NCI-H146 treated with DMSO at 0.1 percent for 48 hours (cell line): Measurements from ENCODE around the gene TOLLIP.

Experiments used
- DNase-seq: peaks from one replicate; lab custom pipeline; 2025; ENCODE audit not compliant: unreplicated experiment; lab: John Stamatoyannopoulos, UW

Gene TOLLIP

DNA sequence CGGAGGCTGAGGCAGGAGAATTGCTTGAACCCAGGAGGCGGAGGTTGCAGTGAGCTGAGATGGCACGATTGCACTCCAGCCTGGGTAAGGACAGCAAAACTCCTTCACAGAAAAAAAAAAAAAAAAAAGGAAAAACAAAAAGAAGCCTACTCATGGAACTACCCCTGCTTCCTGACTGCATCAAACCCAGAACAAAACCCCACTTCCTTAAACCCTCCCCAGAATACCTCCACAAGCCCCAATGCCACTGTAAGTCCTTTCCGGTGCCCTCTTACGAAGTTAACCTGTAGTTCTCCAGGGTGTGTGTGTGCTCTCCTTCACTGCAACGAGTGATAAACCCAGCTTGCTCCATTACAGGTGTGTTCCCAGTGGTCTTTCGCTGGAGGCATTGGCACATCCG is 8.6 kb upstream of the TOLLIP start:
- no peak for DNase-seq

DNA sequence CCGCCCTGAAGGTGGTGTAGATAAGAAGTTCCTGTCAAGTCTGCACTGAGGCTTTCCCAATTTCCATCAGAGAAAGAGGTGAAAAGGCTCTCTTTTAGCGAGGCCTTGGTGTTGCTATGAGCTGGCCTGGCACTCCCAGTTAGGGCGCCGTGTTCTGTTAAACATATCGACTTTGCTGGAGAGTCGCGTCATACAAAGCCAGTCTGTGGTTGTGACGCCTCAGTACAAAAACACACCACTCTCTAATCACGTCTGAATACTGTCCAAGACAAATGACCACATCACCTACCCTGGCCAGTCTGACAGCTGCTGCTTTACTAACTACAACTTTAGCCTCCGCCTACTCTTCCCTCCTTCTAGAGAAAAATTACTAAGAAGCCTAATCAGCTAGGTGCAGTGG is 8.0 kb upstream of the TOLLIP start:
- DNase-seq = no peak

DNA sequence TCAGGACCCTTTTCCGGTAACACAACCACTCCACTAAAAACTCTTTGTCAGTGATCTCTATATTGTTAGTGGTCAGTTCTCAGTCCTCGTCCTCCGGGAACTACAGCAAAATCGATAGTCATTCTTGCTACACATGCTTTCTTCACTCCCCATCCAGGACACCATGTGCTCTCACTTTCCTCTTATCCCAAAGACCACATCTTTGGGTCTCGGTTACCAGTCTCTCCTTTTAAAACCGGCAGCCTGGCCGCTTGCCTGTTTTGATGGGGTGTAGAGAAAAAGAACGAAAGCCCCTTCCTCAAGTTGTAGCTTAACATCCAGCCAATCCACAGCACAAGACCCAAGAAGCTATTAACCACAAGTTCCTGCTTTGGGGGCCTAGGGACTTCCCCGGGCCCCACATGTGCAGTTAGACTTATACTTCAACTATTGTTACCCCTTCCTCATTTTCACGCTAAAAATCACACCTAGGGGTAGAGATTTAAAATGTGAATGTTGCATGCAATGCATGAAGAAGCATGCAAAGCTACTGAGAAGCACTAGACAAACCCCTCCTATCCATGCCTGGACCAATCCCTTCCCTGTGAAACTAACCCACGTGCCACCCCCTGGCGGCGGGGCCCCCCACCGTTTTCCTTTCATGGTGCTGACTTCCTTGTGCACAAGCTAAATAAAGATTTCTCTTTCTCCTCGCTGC is 1.5 kb upstream of the TOLLIP start:
- DNase-seq = no peak

DNA sequence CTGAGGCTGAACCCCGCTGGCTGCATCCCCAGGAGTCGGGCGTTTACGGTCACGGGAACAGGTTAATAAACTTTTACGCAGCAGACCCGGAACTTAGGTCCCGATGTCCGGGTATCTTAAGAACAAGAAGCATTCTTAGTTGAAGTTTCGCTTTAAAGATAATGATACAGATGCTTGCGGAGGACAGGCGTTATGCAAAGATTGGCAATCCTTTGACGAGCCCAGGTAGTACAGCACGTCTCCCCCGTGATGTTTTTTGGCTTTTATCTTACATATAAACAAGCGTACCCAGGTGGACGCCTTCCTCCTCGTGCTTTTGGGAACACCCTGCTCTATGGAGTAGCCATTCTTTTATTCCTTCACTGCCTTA is 871 bp upstream of the TOLLIP start:
- no peak for DNase-seq

DNA sequence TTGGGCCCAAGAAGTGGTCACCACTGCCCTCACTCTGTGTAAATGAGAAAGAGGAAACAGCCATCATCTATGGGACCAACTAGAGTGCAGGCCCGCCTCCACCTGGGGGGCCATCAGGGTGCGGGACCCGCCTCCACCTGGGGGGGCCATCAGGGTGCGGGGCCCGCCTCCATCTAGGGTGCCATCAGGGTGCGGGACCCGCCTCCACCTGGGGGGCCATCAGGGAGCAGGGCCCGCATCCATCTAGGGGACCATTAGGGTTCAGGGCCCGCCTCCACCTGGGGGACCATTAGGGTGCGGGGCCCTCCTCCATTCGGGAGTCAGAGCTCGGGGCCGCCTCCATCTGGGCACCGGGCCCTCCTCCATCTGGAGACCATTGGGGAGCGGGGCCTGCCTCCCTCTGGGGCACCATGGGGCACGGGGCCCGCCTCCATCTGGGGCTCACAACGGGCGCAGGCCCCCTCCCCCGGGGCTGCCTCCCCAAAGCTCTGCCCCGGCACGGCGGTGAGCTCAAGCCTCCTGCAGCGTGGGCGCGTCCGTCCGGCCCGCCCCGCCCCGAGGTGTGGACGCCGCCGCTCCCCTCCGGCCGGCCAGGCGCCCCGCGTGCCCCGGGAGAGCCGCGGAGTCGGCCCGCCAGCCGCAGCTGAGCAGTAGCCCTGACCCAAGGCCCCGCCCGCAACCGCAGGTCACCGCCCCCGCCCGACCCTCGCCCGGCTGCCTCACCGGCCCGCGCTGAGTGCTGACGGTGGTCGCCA is 512 bp downstream of the TOLLIP start:
- DNase-seq = no peak

DNA sequence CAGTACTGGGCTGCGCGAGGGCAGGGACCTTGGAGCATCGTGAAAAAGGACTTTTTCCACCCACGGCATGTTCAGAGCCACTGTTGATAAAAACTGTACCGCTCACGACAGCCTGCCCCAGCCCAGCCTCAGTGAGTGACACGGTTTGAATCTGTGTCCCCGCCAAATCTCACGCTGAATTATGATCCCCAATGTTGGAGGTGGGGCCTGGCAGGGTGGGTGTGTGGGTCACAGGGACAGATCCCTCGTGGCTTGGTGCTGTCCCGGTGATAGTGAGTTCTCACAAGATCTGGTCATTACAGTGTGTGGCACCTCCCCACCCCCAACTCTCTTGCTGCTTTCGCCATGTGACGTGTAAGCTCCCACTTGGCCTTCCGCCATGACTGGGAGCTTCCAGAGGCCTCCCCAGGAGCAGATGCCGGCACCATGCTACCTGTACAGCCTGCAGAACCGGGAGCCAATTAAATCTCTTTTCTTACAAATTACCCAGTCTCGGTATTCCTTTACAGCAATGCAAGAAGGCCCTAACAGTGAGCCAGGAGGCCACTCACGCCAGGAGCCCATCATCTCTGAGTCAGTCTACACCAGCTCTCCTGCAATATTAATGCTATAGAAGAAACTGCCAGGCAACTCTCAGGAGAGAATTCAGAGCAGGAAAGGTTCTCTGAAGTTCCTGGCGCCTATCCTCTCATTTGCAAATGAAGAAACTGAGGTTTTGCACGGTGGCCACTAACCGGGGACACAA is 1.3 kb downstream of the TOLLIP start:
- DNase-seq = no peak

DNA sequence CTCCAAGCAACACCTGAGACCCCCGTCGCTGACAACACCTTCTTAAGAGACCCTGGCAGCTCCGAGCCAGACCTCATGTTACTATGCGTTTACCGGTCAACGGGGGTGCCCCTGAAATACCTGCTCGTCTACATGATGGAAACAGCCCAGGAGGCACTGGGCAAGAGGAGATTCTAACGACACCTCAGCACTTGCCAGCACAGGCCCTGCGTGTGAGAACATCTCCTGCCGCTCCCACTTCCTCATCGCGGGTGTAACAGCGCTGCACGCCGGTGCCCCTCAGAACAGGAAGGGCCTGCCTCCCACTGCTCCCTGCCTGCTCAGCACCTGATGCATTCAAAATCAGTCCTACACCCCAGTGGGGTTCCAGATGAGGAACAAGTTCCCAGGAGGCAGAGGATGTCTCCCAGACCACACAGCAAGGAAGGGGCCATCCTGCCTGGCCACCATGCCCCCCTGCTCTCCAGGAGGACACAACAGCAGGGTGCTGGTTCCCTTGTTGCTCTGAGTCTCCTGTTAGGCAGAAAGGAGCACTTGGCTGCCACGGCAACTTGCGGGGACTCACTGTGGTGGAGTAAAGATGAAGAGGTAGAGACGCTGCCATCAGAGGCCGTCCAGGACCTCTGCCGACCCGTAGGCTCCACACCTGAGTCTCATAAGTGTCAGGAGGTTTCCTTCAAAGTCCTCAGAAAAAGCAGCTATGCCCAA is 2.1 kb downstream of the TOLLIP start:
- no peak for DNase-seq

DNA sequence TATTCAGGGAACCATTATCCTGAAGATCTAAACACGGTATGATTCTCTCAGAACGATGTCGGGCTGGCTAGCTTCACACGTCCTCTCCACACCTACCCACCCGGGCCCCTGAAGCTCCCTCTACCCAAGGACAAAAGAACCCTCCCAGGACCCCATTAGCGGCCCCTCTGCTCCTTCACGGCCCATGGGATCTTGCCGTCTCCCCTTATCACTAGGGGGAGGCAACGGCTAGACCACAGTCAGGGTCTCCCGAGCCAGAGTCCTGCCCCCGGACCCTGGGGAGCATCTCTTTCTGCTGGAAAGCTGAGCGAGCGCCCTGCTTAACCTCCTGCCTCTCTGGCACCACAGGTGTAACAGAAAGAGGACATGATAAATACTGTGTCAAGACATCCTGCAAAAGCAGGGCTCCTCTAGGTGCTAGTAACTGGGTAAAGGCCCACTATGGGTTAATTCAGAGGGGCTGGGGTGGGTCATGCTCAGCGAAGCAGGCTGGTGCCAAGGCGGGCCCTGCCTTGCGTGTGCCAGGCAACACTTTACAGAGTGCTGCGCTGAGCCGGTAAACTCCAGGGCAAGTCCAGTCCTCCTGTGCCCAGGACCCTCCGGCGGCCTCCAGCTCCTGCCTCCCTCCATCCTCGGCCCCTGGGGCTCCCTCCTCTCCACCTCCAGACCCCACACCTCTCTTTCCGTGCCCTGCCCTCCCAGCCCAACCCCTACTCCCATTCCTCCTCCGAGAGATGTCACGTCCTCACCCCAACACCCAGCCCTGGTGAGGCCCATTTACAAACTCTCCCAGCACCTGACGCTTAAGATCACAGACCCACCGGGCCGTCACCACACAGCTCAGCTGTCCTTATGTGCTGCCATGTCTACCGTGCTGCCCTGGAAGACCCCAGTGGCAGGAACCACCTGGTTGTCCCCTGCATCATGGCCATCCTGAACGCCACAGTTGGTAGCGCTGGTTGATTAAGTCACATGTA is 3.0 kb downstream of the TOLLIP start:
- DNase-seq = no peak

DNA sequence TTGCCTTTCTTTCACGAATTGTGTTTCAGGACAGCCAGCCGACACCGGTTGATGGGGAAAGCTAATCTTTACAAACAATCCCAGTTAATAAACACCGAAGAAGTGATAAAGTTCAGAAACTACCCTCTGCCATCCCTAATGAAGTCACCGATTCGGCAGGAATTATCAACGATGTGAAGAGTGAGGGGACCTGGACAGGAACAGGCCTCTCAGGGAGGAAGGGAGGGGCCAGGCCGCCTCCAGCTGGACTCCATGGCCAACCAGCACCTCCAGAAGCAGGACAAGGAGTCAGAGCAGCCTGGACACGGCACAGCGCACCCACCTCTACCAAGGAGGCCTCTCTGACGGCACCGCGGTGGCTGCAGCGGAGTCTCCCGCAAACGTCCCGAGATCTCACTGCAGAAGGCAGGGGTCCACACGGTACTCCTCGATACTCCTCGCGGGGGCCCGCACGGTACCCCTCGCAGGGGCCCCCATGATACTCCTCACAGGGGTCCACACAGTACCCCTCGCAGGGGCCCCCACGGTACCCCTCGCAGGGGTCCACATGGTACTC is 3.9 kb downstream of the TOLLIP start:
- no peak for DNase-seq

DNA sequence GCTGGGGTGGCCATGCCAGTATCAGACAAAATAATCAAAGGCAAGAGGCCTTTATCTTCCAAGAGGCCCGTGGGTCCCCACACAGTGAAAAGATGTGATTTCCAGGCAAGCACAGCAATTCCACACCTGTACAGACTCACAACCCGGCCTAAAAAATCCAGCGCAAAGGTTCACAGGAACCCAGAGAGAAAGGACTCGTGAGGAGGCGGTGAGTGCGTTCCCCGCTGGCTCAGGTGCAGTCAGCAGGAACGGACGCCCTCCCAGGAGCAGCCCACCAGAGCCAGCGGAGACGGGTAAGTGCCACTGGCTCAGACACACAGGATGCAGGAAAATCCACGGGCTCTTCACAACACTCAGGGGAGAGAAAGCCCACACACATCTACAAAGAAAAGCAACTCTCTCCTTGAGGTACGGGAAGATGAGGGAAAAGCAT is 4.4 kb downstream of the TOLLIP start:
- no peak for DNase-seq

DNA sequence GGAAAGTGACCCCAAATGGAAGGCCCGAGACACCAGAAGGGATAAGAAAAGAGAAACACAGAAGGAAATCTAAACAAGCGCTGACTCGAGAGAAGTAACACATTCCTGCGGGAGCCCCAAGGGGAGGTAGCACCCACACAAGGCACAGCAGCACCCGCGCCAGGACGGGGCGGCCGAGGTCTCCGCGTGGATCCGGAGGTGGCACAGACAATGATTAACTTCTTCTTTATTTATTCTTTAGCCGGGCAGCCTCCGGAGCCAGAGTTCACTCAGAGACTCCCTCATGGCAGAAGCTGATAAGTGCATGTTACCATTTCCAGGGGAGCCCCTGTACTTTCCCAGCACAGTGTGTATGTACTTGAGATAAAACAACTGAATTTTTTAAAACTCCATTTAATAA is 5.1 kb downstream of the TOLLIP start:
- no peak for DNase-seq

DNA sequence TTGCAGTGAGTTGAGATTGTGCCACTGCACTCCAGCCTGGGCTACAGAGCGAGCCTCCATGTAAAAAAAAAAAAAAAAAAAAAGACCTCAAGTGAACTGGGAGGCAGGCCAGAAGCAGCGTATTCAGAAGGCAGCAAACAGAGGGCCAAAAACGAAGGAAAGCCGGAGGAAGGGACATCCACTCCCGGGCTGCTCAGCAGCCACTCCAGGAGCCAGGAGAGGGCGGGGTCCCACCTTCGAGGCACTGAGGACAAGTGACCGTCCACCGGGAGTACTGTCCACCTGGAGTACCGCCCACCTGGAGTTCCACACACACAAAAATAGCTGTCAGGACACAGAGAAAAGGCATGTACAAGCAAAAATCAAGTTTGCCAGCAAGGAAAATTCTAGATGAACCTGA is 5.5 kb downstream of the TOLLIP start:
- DNase-seq = no peak

DNA sequence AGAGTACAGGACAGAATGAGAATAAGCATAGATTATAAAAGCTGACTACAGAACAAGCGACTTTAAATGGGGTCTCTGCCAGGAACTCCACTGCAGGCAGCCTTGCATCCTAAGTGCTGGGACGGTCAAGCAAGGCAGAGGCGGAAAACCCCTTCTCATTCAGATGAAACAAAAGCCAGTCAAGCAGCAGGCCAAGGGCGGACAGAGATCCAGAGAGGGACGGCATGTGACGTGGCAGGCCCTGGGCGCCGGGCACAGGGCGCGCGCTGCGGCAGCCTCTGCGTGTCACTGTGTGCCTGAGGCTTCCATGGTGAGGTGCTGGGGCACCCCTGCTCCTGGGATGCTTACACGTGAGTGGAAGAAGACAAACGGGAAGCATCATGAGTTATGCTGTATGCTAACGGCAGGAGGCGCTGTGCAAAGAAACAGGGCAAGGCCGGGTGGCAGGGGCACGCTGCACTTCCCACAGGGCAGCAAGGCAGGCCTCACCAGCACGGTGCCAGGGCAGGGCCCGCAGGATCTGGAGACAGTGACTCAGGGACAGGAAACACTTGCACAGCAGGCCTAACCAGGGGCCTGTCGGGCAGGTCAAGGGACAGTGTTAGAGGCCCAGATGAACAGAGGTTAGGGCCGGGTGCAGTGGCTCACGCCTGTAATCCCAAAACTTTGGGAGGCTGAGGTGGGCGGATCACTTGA is 6.2 kb downstream of the TOLLIP start:
- no peak for DNase-seq

DNA sequence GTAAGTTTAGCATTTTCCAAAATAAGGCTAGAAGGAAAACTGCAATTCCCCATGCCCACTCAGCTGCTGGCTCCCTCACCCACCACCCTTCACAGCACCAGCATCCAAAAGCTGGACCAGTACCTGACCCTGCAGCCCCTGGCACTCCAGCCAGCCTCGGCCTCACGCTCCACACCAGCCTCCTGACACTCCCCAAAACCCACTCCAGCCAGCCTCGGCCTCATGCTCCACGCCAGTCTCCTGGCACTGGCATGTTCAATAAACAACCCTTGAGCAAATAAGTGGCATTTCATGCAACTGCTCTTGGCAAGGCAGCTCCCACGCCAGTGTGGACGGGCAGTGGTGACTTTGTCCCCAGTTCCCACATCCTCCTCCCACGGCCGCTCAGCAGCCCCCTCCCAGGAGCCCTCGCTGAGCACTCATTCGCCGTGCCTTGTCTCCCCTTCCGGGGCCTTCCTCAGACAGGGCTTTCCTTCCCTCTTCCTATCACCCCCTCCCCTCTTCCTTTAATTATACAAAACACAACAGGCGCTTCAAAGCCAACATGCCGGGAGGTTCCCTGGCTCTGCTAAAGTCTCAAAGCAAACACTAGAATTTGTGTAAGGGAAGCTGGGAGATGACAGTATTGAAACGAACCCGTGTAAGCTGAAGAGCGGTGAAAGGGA is 6.8 kb downstream of the TOLLIP start:
- no peak for DNase-seq

DNA sequence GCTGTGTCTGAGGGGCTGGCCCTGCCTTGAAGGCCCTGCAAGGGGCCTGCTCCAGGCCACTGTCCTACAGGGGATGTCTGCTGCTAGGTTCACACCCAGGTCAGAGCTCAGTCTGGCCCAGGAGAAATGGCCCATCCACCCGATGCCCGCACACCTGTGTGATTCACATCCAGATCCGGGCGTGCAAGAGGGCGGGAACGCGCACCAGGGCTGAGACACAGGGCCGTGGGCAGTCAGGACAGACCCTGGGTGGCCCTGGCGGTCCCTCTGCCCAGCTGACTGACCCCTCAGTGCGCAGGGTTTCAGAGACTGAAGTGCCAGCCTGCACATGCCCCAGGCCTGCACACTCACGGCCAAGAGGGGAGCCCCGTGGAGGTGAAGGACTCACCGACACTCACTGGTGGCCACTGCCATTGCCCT is 7.4 kb downstream of the TOLLIP start:
- DNase-seq = no peak

DNA sequence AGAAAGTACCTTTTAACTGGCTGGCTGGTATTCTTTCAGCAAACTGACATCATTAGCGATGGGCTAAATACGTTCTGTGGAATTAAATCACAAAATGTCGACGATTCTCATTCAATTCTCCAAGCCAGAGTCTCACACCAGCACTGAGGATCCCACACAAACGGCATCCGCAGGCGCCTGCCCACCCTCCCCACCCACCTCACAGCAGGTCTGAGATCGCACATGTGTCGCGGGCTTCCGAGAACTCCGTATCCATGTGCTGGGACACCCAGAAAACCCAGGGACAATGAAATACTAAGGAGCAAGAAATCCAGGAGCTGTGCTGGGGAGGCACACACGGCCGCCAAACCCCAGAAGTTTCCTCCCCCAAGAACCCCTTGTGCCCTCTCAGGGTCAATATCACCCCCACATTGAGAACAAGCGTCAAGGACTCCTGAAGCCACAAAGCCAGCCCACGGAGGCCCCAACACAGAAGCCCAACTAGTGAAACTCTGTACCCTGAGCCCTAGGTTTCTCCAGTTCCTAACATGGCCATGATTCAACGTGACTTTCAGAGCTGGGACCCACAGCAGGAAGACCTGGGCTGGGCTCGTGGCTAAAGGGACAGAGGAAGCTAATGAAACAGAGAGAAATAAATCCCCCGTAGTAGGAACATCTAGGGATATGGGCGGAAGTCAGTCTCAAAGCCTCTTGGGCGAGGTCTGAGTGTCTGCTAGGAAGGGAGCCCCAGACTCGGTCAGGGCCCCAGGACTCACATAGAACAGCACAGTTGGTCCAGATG is 8.0 kb downstream of the TOLLIP start:
- DNase-seq = no peak

DNA sequence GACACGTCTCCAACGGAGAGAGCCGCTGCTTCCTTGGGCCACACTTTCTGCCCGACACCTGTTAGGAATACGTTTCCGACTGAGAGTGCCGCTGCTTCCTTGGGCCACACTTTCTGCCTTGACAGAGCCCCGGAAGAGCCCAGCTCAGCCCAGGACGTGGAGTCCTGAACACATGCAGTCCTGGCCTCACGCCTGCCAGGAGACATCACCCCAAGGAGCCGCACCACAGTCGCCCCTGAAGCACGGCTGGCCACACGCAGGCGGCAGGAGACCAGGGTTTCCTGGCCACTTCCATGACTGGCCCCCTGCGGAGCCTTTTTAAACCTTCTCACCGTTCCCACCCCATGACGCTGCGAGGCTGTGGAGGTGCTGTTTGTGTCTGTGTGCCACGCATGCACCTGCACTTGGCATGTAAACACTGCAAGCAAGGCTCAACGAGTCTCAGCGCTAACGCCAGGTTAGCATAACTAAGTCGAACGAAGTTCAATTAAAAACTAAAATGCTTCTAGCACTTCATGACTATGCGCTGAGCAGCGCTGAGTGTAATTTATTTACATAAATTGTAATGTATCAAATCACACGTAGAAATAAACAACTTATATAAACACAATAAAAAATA is 8.8 kb downstream of the TOLLIP start:
- DNase-seq = no peak

DNA sequence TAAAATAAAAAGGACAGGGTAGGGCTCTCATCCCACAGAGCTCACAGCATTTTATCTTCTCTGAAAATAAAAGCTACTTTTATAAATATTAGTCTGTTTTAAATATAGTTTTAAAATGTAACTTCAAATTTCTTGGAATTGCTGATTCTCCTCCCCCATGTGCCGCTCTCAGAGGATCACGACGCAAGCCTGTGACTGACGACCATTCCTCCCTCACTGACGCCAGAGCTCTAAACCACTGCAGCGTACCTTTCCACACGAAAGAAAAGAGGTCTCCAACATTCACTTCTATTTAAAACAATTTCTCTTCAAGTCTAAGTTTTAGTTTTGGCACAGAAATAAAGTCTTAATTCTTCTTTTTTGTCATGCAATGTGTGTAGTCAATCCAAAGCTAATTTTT is 9.3 kb downstream of the TOLLIP start:
- DNase-seq = no peak
